Peyer's patch (tissue), 4 donors: Measurements from ENCODE around the gene TMEM259.

ENCODE experiments used
- CTCF ChIP-seq, 6 experiments: fragments of 450-650 bp in 4 of 6; fragments of 200-600 bp in 2 of 6; sonication (generic) in 1 of 6; IDR thresholded peaks; one replicate each; pipeline ENCODE4 v1.5.1; 2017 to 2019; ENCODE audit warnings: antibody characterized with exemption in 6 of 6, mild to moderate bottlenecking in 3 of 6, moderate library complexity in 1 of 6
- POLR2A ChIP-seq, 2 donors: fragments of 450-650 bp; IDR thresholded peaks; one replicate each; pipeline ENCODE4 v1.5.1; 2017; ENCODE audit warnings: antibody characterized with exemption in 2 of 2, mild to moderate bottlenecking in 2 of 2, moderate library complexity in 2 of 2

GRCh38 chr19:993831-994393, 27.0 kb downstream of the TMEM259 start:
- TF ChIP-seq CTCF (IDR thresholded peaks at IDR 0.05) (no peak), POLR2A (IDR thresholded peaks at IDR 0.05) (no peak)
